Colon (tissue), 2 donors: ENCODE results near the gene VPS37C.
"Not testable (repeated sequence)": the region's sequence is repeated elsewhere in the genome, so short reads cannot be mapped to it uniquely, and the experiment has no call there.

Experiments
- FAIRE-seq: peaks from 2 replicates; lab custom pipeline; 2012; peaks lifted over from hg19 to GRCh38; lab: Jason Lieb, UNC
- donor health status: control.
- donor health status: control.

Gene VPS37C

DNA sequence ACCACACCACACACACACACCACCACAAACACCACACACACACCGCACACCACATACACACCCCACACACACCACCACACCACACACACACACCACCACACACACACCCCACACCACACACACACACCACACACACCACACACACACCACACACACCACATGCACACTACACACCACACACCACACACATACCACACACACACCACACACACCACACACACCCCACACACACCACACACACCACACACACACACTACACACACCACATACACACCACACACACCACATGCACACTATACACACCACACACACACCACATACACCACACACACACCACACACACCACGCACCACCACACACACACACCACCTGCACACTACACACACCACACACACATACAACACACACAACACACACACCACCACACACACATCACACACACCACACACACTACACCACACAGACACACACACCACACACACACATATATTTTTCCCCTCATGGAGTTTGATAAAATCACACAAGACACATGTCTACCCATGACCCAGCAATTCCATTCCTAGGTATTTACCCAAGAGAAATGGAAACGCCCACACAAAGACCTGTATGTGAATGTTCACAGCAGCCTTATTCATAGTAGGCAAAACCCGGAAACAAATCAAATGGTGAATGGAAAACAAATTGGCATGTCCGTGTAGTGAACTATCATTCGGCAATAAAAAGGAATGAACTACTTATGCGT is 44.6 kb downstream of the VPS37C start:
- no peak for FAIRE-seq

DNA sequence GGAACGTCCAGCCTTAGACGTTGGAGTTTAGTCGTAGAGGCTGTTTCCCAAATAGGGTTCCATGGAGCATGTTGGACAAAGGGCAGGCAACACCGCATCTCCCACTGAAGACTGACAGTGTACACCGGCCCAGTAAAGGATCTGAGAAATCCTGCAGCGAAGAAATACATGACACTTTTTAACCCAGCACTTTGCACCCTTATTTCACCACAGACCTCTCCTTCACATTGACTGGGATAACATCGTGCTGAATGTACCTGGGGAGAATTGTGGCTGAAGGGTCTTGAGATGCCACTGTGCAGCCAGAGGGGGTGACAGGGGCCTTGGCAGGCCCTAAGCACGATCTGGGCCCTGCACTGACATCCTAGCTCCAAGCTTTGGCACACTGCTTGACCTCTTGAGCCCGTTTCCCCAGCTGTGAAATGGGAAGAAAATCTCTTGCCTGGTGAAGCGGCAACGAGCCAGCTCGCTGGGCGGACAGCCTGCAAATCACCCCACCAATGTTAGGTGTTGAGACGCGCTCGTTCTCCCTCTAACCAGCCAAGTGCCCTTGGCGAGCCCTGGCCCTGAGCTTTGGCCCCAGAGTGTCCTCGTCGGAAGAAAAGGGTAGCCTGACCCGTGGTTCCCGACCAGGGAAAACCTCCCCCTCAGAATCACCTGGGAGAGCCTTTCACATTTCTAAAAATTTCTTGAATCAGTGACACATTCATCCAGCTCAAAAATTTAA is 45.6 kb downstream of the VPS37C start:
- no peak for FAIRE-seq

DNA sequence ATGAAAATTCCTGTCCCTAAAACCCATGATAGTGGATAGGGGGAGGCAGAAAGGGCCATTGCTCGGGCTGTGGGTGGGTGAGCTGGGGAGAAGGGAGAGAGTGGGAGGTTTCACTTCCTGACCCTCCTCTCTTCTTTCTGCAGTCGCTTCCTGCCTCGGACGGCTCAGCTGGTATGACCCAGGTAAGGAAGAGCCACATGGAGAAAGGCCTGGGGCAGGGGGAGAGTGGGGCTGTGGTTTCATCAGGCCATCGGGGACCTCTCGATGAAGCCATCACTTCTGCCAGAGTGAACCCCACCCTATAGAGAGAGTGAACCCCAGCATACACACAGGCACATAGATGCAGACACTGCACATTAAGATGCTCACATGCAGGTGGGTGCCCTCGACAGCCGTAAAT is 46.3 kb downstream of the VPS37C start:
- FAIRE-seq: no peak

DNA sequence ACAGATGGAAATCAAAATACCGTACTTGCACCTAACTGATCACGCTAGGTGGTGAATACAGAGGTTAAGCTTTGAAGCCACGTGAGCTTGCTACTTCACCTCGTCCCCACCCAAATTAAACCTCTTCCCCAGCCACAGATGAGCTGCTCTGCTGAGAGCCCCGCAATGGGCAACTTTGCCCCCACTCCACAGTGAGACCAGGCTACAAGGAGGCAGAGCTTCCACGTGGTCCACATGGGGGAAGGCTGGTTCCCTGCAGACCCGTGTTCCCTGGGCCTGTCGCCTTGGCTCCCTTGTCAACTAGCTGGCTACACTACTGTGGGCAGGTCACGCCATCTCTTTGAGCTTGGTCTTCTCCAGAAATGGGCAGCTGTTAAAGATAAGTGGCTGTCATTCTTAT is 48.0 kb downstream of the VPS37C start:
- no peak for FAIRE-seq

DNA sequence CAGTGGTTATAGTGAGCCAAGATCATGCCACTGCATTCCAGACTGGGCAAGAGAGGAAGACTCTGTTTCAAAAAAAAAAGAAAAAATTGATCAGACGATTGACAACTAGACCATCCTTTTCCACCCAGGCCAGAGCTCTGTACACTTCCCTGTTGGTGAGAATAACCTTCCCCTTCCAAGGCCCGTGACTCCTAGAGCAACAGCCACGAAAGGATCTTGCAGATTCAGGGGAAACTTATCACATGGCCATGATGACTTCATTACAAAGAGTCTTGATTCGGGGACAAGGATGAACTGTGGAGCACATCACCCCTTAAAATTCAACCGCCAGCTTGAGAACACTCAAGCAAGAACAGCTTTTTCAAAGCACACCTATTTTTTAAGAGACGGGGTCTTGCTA is 48.7 kb downstream of the VPS37C start:
- FAIRE-seq: no peak

DNA sequence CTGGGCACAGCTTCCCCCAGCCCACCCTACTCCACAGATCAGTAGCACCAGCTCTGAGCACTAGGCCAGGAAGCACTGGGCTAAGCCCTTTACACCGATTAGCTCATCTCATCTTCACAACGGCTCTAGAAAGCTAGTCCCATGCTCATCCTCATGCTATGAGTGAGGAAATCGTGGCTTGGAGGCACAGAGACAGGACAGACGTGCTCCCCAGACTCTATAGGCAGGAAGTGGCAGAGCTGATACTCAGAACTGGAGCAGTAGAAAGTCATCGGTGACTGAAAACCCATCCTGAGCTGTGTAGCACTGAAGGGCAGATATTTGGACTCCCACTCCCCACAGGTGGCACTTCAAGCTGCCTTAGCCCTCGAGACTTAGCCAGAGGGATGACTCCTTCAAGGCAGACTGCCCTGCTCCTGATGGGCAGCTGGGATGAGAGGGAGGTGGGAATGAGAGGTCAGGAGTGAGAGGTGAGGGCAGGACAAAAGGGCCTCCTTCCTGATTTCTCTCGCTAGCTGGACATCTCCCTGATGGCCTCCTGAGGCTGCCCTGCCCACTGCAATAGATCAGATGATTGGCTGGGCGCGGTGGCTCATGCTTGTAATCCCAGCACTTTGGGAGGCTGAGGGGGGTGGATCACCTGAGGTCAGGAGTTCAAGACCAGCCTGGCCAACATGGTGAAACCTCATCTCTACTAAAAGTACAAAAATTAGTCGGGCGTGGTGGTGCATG is 49.3 kb downstream of the VPS37C start:
- no peak for FAIRE-seq

DNA sequence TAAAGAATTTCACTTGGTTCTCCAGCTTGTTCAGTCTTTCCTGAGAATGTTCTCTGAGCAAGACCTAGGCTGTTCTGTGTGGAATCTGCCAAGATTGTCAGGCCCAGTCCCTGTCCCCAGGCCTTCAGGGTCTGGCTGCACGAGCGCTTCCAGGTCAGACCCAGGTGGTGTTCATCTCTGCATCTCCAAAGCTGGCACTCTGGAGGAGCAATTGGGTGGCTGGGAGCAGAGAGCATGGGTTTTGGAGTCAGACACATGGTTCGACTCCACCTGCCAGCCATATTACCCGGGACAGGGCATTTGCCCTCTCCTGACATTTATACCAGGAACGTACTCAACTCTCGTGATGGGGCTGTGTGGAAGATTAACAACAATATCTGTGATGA is 50.2 kb downstream of the VPS37C start:
- FAIRE-seq: no peak

DNA sequence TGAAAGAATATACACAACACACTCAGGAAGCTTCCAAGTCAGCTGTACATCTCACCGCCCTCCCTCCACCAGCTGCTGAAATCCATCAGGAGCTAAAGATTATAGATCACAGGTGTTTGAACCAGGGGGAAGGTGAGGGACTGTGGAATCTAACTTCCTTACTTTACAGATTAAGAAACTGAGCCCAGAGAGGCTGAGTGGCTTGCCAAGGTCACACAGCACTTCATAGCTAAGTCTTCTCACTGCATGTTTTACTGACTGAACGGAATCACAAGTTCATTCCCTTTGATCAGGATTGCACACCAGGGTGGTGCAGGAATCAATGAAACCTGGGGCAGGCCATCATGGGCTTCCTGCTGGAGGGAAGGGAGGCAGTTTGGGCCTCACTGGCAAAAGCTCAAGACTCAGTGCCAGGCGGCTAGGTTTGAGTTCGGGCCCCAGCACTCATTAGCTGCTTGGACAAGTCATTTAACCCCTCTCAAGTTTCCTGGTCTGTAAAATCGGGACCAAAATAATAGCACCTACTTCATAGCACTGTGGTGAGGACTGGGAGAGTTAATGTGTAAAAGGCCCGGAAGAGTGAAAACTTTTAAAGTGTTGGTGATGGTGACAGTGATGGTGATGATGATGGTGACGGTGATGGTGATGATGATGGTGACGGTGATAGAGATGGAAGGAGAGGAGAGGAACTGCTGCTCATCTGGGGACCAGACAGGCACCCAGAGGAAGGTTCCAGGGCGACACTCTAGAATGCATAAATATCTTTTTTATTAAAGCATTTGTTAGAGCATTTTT is 50.8 kb downstream of the VPS37C start:
- FAIRE-seq: no peak

DNA sequence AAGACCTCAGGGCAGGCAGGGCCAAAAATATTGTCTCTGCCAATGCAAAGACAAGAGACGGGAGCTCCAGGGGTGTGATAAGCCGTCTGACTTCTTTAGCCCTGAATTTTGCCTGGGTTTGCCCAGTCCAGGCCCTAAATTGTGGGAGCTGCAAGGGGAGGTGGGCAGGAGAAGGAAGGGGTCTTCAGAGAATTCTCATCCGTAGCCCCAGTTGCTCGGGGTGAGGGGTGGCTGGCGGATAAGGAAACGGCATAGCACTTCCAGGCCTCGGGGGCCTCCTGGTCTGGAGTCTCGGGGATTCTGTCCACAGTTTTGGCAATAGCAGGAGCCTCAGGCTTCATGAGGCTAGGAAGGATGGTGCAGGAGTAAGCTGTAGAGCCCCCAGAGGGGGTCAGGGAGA is 51.6 kb downstream of the VPS37C start:
- no peak for FAIRE-seq

DNA sequence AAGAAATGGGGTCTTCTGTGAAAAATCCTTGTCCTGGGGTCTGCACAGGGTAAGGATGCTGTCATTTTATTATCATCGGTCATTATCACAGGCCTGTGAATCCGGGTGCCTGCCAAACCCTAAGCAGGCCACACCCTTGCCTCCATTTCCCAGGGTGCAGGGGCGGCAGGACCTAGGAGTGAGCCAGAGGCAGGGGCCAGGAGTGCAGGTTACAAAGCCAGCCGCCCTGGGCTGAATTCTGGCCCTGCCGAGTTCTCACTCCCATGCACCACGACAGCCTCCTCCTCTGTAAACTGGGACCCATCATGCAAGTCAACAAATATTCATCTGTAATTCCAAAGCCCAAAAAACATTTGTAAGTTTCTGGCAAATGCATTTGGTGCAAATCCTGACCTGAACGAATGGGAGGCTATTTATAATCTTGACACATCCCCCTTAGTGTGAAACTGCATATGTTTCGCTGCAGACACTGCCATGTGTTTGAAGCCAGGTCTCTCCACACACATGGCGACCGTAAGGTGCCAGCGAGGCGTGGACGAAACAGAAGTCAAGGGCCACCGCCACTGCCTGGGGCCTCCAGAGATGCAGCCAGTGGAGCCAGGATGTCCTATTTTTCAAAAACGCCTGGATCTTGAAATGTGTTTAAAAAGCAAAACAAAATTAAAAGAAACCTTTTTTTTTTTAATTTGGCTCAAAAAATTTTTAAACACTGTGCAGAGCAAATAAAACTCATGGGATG is 52.2 kb downstream of the VPS37C start:
- FAIRE-seq: no peak

DNA sequence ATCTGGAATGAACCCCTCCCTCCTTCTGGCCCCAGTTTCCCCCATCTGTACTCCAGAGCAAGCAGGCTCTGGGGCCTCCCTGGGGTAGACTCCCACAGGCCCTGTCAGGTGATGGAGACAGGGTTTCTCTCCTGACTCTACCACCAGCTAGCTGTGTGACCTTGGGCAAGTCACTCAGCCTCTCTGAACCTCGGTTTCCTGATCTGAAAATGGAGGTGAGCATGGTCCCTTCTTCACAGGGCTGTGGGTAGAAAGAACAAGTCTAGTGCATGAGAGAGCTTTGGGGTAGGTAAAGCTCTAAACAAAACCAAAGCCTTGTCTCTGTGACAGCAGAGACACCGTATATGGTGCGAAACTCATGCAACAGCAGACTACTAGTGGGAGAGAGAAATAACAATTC is 53.3 kb downstream of the VPS37C start:
- FAIRE-seq: no peak

DNA sequence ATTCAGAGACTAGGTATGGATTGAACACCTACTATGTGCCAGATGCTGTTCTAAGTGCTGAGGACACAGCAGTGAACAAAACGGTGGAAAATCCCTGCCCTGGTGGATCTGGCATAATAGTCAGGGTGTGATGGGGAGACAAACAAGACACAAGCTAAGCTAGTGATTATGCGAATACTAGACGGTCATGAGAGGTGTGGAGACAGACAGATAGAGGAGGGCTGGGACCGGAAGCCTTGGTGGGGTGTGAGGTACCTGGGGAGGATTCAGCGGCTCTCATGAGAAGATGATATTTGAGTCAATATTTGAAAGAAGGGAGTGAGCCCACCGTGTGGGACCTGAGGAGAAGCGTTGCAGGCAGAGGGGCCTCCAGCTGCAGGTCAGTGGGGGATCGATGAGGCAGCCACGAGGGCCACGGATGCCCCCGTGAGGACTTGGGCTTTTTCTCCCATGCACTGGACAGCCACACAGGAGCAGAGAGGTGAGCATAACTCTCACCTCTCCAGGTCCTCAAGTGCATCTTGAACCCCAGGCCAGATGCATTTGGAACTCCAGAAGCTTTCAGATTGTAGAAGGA is 54.2 kb downstream of the VPS37C start:
- no peak for FAIRE-seq

DNA sequence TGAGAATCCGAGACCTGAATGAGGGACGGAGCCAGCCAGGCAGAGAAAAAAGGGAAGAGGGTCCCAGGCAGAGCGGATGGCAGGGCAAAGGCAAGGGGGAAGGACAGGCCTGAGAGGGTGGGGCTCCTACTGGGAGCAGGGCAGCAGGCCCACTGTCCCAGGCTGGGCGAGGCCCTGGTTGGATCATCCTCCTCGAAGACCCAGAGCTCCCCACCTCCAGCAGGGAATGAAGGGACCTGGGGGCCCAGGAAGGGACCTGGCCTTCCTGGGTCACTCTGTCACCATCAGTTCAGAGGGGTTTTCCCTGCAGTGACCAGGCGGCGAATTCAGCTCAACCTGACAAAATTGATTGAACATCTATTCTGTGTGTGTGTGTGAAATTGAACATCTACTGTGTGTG is 54.9 kb downstream of the VPS37C start:
- FAIRE-seq: no peak

DNA sequence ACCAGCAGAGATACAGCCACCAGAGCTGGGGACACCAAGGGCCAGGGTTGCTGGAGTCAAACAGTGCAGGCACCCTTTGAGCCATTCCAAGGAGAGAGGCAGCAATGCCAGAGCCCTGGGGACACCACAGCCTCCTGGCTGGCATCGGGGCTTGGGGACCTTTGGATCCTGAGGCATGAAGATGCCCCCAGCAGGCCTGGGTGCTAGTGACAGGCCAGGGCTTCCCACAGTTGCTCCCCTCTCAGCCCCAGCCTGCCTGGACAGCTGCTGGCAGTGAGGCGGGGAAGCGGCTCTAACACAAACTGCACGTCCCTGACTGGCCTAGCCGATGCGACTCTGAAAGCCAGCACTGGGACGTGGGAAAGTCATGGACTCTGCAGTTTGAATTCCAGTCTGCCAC is 56.3 kb downstream of the VPS37C start:
- FAIRE-seq: no peak

DNA sequence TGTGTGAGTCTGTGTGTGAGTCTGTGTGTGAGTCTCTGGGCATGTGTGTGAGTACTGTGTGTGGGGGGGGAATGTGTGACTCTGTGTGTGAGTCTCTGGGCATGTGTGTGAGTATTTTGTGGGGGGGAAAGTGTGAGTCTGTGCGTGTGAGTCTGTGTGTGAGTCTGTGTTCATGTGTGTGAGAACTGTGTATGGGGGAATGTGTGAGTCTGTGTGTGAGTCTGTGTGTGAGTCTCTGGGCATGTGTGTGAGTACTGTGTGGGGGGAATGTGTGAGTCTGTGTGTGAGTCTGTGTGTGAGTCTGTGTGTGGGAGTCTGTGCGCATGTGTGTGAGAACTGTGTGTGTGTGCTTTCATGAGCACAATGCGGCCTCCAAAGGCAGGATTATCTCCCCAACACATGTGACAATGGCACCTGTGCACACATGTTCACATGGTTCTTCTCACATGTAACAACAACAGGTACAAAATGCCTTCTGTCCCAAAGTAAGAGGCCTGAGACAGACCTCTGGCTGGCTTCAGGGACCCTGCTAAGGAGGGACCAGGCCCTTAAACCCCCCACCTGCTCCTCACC is 57.3 kb downstream of the VPS37C start:
- no peak for FAIRE-seq

DNA sequence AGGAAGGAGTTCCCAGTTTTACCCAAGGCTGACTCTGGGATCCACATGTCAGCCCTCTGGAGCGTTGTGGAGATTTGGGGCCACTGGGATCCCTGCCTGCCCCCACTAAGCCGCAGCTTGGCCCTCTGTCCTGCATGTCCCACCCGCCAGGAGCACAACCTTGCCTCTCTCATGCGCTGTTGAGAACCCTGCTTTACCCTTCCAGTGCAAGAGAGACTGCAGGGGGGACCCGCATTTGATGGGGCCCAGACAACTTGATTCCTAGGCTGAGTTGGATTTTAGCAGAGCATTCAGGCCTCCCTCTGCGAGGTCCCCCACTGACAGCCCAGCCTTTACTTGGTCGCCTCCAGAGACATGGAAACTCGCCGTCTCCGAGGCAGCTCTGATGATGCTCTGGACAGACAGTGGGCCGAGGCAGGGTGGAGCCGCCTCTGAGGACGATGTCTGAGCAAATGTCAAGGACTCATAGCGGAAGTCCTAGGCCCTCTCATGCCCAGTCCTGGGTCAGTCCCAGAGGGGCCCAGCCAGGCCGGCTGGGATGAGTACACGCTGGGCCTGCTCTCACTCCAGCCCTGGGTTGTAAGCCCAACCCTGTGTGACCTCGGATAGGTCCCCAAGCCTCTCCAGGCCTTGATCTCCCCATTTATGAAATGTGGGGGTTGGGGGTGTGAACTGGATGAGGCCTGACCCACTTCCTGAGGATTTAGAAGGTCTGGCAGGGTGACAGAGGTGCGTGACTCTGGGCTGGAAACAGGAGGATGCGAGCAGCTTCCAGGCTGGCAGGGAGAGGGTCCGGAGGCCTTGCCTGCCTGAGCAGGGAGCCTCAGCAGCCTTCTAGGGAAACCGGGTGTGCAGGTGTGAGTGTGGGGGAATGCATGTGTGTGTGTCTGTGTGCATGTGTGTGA is 58.3 kb downstream of the VPS37C start:
- no peak for FAIRE-seq

DNA sequence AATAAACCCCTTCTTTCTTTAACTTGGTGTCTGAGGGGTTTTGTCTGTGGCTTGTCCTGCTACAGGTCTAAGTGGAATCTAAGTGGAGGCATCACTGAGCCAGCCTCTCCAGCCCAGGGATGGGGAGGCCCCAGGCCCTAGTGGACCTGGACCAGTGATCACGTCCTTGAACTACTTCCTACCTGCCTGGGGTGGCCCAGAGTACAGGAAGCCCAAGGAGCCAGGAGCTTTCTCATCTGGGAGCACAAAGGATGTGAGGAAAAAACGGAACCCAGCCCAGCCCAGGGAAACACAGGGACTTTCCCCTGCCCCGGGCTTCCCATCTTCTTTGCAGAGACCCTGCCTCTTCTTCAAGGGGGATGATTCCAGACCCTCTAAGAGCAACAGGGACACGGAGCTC is 62.4 kb downstream of the VPS37C start:
- no peak for FAIRE-seq

DNA sequence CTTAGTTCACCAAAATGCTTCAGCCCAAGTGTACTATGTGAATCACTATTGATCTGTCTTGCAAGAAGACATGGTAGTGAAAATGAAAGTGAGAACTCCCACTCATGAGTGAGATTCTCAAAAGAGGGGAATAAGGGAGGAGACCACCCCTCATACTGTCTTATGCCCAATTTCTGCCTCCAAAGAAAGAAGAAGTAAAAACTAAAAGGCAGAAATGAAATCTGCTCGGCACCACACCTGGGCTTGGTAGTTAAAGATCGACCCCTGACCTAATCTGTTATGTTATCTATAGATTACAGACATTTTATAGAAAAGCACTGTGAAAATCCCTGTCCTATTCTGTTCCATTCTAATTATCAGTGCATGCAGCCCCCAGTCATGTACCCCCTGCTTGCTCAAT is 63.0 kb downstream of the VPS37C start:
- FAIRE-seq: not testable (repeated sequence)

DNA sequence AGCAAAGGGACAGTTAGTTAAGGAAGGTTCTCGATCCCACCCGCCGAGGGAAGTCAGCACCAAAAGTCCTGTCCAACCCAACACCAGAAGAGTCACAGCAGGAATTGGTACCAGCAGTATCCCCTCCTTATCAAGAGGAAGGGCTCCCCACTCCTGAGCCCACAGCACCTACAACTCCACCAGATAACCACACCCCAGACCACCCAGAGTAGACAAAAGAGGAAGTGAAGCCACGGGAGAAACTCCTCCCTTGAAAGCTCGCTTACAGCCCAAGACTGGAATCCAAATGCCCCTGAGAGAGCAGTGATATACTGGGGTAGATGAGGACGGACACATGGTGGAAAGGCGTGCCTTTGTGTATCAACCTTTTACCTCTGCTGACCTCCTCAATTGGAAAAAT is 66.2 kb downstream of the VPS37C start:
- FAIRE-seq: no peak

DNA sequence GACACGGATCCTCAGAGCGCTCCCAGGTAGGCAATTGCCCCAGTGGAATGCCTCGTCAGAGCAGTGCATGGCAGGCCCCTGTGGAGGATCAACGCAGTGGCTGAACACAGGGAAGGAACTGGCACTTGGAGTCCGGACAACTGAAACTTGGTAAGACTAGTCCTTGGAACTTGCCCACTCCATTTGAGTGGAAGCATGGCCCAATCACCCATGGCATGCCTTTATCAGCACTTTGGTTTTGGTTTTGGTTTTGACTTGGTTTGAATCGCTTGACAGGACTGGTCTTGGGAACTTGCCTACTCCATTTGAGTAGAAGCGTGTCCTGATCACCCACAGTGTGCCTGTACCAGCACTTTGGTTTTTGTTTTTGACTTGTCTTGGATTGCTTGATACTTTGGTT is 67.1 kb downstream of the VPS37C start:
- FAIRE-seq: not testable (repeated sequence)
